HG03575 (cell line): Measurements from ENCODE around the gene AKTIP.
"Not testable (repeated sequence)": the region's sequence is repeated elsewhere in the genome, so short reads cannot be mapped to it uniquely, and the experiment has no call there.

Experiments used
- ATAC-seq: cut with Tn5 transposase; IDR thresholded peaks from one replicate; pipeline ENCODE4 v1.9.1; 2021; ENCODE audit not compliant: unreplicated experiment, insufficient number of reproducible peaks, low FRiP score; ENCODE audit errors: extremely low read depth

AKTIP gene

DNA sequence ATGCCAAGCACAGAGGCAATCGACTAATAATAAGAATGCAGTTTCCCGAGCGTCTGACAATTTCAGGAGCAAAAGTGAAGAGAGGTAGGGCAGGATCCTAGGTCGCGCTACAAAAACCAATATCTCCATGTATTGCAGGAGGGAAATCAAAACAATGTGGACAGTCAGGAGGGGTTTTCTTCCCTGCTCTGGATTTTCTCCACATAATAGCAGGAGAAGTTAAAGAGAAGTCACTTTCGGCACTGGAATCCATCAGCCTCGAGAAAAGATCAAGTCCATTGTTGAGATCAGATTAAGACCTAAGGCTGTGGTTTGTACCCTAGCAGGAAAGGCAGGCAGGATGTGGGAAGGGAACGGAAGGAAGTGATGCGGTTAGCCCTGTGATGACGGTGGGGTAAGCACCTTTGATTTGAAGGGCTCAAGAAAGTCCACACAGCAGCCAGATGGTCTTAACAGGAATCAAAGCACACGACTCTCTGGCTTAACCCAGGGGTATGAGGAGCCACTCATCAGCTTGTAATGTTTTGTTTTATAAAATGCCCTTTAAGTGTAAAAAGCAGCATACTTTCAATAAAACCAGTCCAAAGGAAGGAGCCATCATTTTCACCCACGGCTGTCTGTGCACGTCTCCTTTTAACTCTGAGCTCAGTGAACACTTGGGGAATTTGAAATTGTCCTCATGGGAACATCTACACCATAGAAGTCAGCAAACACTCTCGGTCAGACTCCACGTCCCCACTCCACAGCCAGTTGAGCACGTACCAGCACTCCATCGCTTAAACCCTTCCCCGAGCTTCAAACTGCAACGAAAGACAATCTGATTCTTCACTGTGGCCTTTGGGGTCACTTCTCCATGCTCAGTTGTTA, 15.8 kb upstream of the AKTIP start:
- peak; percentile 94 for ATAC-seq

DNA sequence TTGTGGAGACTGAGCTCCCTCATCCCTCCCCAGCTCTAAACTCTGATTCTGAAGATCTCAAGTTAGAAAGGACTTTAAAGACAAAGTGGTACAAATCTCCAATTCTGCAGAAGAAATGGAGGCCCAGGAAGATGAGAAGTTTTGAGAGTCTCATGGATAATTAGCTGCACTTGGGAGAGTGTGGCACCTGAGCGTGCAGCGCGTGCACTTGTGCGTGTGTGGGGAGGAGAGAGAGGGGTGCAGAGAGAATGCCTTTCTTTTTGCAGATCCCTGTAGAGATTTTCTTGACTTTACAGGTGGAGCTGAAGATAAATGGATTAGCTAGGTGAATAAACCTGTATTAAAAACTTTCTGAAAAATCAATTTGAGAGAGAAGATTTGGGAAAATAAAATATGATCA, 14.8 kb upstream of the AKTIP start:
- ATAC-seq: no peak

DNA sequence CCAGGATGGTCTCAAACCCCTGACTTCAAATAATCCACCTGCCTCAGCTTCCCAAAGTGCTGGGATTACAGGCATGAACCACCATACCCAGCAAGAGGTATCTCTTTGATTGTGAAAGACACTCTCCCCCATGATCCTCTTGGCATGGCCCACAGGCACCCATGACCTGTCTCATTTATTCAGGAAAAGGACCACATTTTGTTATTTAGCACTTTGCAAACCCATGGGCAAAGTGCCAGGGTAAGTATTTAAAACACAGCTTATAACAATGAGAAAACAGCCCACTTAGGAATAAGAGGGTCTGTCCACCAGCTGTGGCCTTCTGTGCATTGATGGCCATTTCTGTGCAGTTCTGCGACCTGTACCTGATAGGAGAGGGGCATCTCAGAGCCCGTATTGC, 12.8 kb upstream of the AKTIP start:
- no peak for ATAC-seq

DNA sequence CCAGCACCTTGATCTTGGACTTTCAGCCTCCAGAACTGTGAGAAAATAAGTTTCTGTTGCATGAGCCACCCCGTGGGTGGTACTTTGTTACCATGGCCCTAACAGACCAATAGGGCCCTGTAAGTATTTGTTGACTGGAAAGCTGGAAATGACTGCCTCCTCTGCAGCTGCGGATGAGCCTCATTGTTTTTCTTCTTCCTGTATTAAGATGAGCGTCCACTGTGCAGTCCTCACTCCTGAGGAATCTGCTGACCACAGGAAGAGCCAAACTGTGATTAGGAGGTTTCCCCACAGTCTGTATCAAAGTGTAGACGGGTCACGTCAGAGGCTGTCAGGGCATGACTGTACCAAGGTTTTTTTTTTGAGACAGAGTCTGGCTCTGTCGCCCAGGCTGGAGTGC, 12.2 kb upstream of the AKTIP start:
- ATAC-seq: no peak

DNA sequence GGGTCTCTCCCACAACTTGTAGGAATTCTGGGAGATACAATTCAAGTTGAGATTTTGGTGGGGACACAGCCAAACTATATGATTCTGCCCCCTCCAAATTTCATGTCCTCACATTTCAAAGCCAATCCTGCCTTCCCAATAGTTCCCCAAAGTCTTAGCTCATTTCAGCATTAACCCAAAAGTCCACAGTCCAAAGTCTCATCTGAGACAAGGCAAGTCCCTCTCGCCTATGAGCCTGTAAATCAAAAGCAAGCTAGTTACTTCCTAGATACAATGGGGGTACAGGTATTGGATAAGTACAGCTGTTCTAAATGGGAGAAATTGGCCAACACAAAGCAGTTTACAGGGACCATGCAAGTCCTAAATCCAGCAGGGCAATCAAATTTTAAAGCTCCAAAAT, 9.8 kb upstream of the AKTIP start:
- not testable (repeated sequence) for ATAC-seq

DNA sequence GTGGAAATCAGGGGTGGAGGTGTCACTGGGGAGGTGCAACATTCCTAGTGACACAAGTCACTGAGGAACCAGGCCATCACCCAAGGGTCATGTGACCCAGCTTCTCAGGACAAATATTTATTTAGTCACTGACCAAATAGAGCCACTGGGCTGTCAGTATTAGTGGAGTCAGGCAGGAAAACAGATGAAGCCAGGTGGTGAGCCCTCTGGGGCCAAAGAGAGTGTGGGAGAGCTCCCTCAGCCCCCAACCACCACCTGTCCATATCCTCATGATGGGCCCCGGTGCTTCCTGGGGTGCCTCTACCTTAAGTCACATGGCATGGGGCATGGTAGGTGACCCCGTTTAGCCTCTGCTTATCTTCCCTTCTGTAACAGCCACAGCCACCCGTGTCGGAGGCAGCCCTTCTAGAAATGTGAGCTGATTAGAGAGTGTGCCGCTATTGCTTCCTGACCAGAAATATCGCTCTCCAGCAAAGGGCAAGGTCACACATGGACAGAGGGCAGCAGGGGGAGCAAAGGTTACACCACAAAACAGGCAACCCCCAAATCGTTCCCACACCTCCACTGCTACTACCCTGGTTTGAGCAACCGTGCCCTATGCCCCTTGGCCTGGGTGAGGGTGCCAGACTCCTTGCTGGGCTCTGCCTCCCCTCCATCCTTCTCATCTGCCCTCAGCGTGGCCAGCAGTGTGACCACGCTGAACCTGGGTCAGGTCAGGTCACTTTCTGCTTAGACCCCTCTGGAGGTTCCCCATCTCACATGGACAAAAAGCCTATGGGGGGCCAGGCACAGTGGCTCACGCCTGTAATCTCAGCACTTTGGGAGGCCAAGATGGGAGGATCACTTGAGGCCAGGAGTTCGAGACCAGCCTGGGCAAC, 8.6 kb upstream of the AKTIP start:
- ATAC-seq: no peak

DNA sequence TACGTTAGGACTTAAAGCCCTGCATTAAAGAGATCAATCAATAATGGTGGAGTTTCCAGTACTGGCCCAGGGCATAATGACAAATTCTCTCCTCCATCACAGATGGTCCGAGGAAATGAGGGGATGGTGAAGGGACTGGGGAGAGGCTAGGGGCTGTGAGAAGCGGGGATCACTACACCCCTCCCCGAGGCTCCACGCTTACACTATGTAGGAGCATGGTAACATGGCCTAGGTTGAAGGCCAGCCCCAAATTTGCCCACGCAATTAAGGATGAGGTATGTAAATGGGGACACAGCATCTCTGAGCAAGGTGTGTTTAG, 8.0 kb upstream of the AKTIP start:
- no peak for ATAC-seq

DNA sequence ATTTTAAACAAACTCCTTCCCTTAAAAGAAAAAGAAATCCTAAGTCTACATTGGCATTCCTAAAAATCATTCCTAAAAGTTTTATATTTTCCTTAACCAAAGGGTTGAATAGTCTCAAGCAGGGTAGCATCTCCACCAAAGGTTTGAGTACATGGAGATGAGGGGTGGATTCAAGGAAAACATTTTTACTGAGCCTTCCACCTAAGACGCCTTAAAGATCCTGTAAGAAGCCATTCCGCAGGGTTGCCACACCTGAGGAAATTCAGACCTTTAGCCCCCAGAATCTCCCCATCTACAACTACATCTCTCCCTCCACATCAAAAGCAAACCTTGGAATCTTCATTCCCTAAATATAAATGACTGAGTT, 7.7 kb upstream of the AKTIP start:
- no peak for ATAC-seq

DNA sequence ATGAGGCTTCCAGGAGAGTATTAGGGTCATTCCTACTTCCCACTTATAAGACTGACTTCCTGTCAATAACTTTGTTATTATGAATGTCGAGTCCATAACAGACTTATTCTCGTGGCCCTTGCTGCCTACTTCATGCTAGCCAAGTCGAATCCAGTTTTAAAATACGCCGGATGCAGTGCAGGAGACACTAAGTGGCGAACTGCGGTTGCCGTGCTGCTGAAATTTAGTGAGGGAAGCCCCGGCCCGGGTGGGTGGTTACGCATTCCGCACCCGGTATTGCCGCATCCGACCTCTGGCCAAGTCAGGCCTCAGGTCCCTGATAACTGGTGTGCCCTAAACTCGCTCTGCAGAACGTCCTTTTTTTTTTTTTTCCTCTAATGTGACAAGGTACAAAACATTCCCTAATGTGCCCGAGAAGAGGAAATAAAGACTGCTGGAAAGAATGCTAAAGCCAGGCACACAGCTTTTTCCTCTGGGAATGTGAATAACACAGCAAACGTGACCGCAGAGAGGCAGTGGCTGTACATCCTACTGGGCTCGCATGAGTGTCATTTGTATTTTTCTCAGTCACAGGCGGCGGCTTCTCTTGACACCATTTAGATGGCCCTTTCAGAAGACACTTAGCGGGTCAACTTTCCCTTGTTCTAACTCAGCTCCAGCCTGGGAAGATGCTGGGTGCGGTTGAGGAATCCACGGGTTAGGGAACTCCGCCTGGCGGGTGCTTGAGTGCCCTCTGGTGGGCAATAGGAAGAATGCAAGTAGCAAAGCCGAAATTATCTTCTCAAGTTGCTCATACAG, 7.1 kb upstream of the AKTIP start:
- ATAC-seq: no peak

DNA sequence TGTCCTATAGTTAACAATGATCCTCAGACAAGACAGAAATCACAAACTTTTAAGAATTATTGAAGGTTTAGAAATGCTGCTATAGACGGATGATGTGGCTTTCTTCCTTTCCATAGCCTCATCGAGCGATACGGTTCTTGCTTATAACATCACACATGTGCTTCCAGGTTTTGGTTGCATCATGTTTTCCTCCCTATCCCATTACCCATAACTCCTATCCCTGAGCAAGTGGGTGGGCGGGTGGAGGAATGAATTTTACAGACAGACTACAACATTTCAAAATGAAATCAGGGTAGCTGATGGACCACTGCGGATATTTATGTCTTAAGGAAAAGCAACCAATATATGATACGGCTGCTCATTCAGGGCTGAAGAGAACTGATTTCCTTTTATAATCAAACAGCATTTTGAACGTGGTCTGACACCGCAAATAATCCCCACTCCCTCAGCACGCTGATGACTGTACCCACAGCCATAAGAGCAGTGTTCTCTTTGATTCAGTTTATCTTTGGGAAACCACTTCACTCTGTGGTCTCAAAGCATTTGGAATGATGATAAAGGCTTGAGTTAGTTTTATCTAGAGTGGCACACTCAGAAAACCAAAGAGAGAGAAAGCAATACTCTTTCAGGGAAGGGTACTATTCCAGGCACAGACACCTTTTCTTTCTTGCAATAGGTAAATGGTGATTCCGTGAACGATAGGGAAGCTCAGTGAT, 4.6 kb upstream of the AKTIP start:
- ATAC-seq: no peak

DNA sequence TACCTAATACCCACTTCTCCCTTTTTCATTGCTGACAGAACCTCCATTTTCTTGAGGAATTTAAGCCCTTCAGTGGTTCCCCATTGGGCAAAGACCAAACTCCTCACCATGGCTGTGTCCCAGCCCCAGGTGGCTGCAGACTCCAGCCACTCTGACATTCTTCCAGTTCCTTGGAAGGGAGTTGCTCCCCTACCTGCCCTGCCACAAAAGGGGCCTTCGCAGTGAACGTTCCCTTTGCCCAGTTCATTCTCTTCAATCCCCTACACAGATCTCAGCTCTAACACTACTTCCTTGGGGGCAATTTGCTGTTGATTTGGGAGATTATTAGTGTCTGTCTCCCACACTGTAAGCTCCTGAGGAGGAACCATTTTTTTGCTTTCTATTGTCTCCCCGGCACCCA, 3.2 kb upstream of the AKTIP start:
- no peak for ATAC-seq

DNA sequence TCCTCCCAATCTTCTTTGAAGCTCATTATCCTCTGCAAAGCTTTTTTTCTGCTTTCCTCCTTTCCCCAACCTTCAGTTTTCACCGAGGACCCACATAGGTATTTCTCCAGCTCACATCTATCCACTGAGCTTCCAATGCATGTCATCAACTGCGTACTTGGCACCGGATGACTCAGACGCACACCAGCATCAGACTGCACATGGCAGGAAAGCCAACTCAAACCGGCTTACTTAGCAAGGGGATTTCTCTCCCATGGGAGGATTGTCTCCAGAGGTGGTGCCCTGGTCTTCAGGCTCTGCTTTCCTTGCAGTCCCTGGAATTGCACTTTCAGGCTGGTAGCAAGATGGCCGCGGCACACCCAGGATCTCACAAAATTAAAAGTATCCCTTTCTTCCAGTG, 1.7 kb upstream of the AKTIP start:
- ATAC-seq: no peak

DNA sequence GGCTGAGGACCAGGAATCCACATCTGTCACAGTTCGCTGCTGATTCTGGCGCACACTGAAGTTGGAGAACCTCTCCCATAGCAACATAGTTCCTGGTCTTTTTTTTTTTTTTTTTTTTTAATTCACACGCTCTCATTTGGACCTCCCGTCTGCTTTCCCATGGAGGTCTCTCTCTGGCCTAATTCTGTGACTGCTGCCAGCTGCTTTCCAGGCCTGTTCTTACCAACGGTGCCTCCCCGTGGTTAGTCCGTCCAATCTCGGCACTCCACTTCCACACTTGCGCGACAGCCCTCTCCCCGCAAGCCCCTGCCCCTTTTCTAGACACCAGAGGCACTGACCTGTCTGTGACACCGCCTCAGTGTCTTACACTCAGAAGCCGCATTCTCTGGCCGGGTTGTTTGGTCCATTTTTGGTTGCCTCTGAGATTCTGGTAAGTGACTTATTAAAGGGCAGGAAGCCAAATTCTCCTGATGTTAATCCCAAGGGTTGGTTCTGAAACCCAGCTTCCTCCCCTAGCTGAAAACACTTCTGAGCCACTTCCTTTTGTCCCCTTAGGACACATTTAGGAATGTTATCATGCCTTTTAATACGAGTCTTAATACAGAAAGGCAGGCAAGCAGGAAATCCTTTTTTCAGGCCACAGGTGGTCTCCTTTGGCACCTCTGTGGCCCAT, 1.1 kb upstream of the AKTIP start:
- ATAC-seq: no peak

DNA sequence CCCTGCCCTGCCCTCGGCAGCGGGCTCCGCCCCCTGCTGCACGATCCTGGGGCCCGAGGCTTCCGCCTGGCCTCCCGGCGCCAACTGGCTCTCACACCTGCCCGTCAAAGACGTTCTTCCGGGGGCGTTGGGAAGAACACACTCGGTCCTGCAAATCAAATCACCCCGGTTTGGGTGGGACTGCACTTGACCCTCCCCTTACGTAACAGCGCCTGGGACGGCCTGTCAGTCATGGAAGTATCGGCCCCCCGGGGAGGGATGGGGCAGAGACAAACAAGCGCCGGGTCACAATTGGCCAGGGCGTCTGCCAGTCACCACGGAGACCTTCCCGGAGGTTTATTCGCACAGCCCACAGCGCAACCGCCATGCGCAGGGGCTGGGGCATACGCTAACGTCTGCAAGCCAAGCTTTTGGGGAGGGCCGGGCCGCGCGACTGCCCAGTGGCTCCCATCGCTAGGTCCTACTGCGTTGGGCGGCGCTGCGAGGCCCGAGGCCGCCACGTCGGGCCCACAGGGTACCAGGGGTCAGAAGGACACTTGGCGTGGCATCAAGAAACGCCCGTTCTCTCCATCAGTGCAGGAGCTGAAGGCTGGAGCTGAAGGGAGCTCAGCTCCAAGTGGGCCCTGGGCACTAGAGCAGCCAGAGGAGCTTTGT, 388 bp upstream of the AKTIP start:
- peak; percentile 94 for ATAC-seq

DNA sequence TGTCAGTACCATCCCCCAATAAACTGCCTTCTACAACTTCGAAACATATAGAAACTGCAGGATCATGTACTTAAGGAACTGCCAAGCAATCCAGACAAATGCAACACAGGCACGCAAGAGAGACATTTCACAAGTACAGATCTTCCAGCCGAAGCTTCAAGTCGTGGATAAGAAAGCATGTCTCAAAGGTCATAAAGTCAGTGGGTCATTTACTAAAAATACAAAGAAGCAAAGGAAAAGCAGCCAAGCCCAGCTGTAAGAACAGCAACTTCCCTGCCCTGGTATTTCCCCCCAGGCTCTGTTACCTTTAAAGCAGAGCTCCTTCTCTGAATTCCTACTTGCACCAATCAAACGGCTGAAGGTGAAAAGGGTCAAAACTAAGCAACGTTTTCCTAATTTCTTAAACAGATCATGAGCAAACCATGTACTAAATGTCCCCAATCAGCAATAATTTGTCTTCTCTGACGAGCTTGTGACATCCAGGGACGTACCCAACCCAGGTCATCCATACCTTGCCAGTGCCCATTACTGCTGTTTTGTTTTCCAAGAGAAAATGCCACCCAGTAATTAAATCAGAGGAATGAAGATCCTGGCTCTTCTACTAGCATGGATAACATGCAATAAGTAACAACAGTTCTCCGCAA, 1.7 kb downstream of the AKTIP start:
- ATAC-seq: no peak

DNA sequence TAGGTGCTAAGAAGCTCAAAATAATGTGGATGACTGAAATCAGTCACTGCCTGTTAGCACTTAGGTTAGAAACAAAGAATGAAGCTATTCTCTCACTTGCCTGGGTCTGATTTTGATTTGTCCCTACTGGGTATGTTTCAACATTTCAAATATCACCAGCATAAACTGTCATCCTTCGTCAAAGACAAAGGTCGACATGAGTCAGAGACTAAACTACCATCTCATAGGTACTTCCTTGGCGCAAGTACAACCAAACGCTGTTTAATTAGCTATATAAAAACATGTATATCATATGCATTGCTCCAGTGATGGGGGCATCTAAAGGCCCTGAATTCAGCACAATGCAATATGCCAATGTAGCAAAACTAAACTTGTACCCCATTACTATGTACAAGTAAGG, 4.0 kb downstream of the AKTIP start:
- ATAC-seq: no peak

DNA sequence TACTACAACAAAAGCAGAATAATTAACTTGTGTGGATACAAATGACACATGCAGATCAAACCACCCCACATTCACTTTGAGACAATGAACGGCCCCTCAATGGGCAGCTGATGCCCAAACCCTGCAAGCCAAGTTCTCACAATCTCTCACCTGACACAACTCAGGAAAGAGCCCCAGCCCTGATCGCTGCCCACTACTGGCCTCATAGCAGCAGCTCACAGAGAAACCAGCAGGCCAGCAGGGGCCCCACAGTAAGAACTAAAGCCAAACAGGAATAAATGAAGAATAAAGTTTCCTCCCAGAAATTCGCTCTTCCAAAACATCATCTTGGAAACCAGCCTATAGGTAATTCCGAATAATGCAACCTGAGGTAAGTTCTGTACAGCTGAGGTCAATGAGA, 7.7 kb downstream of the AKTIP start:
- ATAC-seq: no peak

DNA sequence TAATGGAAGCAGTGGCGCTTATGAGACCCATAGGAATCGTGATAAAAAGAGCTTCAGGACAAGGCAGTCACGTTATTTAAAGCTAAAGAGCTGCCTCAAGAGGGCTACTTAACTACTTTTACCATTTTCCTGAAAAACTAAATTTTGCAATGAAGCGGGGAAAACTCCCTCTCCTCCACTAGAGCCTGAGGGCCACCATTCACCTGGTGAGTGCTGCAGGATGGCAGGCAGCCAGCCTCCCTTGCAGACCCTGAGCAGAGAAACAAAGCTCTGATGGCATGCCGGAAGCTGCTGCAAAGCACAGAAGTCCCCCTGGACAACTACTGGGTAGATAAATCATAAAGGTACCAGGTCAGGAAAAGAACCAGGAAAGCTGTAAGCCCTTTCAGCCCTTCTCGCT, 8.4 kb downstream of the AKTIP start:
- ATAC-seq: no peak
